Uterus (tissue), 2 donors: ENCODE measurements around the gene KRT37.

Experiments used
- CTCF ChIP-seq, 4 experiments: fragments of 200-600 bp in 2 of 4; fragments of 450-650 bp in 2 of 4; sonication (generic) in 2 of 4; IDR thresholded peaks; one replicate each; pipeline ENCODE4 v1.5.1; 2016 to 2019; ENCODE audit warnings: antibody characterized with exemption in 4 of 4, mild to moderate bottlenecking in 2 of 4, moderate library complexity in 1 of 4
- POLR2A ChIP-seq, 2 donors: fragments of 450-650 bp; IDR thresholded peaks; one replicate each; pipeline ENCODE4 v1.6.1; 2016; ENCODE audit warnings: antibody characterized with exemption in 2 of 2, mild to moderate bottlenecking in 1 of 2, moderate library complexity in 1 of 2

DNA sequence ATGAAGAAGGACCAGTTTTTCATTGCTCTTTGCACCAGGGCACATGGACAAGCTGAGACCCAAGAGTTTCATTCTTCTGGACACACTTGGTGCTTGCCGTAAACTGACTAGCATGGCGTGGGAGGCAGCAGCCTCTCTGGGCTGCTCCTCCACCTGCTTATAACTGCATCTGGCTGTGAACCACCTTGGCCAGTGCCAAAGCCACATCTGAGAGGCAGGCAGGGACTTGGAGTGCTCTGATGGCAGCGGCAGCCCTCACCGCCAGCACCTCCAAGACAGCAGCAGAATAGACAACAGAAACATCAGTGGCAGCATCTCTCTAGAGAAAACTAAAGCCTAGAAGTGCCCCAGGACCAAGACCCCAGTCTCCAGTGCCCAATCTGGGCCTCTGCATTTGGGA, 4.7 kb downstream of the KRT37 start:
- TF ChIP-seq CTCF (IDR thresholded peaks at IDR 0.05) = no peak
- no peak for TF ChIP-seq POLR2A (IDR thresholded peaks at IDR 0.05)
